K562 (cell line): Measurements from ENCODE around the gene ITSN1.

ENCODE experiments used
- ATF2 ChIP-seq: sonication (generic); formaldehyde crosslinking; IDR thresholded peaks from 2 replicates; pipeline ENCODE4 v1.8.1; 2022; ENCODE audit warnings: missing genetic modification reagents
- BCL6 ChIP-seq: fragments of 250-450 bp; sonication (Bioruptor Pico); IDR thresholded peaks from 2 replicates; pipeline ENCODE4 v1.4.0; 2020
- BCLAF1 ChIP-seq, 2 experiments: fragments of 450-650 bp in 1 of 2; IDR thresholded peaks; 2 replicates each; pipeline ENCODE4 v1.6.1; 2011 to 2017; ENCODE audit warnings: low read depth in 2 of 2, antibody characterized with exemption in 1 of 2, borderline replicate concordance in 1 of 2, low read length in 1 of 2, mild to moderate bottlenecking in 1 of 2, mixed read lengths in 1 of 2; ENCODE audit not compliant: control insufficient read depth in 1 of 2
- CTCF ChIP-seq, 3 experiments: IDR thresholded peaks in 2 of 3; conservative IDR thresholded peaks in 1 of 3; 2 replicates each; pipeline ENCODE4 v1.5.1; 2011 to 2012; ENCODE audit warnings: low read length in 3 of 3, mild to moderate bottlenecking in 3 of 3, control low read depth in 2 of 3, improper control_type of control experiment in 1 of 3, inconsistent platforms in 1 of 3, low read depth in 1 of 3, mixed read lengths in 1 of 3, moderate library complexity in 1 of 3; ENCODE audit not compliant: insufficient read depth in 2 of 3
- ETV6 ChIP-seq, 3 experiments: fragments of 150-350 bp in 1 of 3; sonication (generic) in 1 of 3; formaldehyde crosslinking in 1 of 3; IDR thresholded peaks; 2 replicates each; pipeline versions ENCODE4 v1.6.1 to v1.8.0; 2014 to 2022; ENCODE audit warnings: borderline replicate concordance in 2 of 3, low read depth in 2 of 3, antibody characterized with exemption in 1 of 3, low read length in 1 of 3, mild to moderate bottlenecking in 1 of 3, missing genetic modification reagents in 1 of 3
- EZH2 ChIP-seq: IDR thresholded peaks from 2 replicates; pipeline ENCODE4 v1.6.1; 2012; ENCODE audit warnings: low read depth, mild to moderate bottlenecking, inconsistent platforms, low read length, borderline replicate concordance
- FOXM1 ChIP-seq, 2 experiments: fragments of 450-650 bp in 1 of 2; sonication (generic) in 1 of 2; formaldehyde crosslinking in 1 of 2; IDR thresholded peaks; 2 replicates each; pipeline versions ENCODE4 v1.6.1 to v1.9.0; 2017 to 2022; ENCODE audit warnings: low read depth in 2 of 2, mild to moderate bottlenecking in 2 of 2, missing genetic modification reagents in 1 of 2, moderate library complexity in 1 of 2
- STAG1 ChIP-seq: sonication (generic); formaldehyde crosslinking; IDR thresholded peaks from 2 replicates; pipeline ENCODE4 v1.5.0; 2020; ENCODE audit warnings: missing genetic modification reagents, borderline replicate concordance
- TARDBP ChIP-seq: fragments of 450-650 bp; IDR thresholded peaks from 2 replicates; pipeline ENCODE4 v1.6.1; 2016
- ZNF253 ChIP-seq: fragments of 250-450 bp; sonication (Bioruptor Pico); conservative IDR thresholded peaks from 2 replicates; pipeline ENCODE4 v1.6.1; 2021; ENCODE audit warnings: mild to moderate bottlenecking
- ZNF764 ChIP-seq: fragments of 250-450 bp; sonication (Bioruptor Pico); IDR thresholded peaks from 2 replicates; pipeline ENCODE4 v1.4.0; 2020; ENCODE audit warnings: low read depth, mild to moderate bottlenecking, moderate library complexity

GRCh38 chr21:33892853-33893252, 250.6 kb downstream of the ITSN1 start:
- no peak for TF ChIP-seq ETV6 (IDR thresholded peaks at IDR 0.05; ENCODE audit: borderline replicate concordance in 1 of 2, low read depth in 2 of 2, low read length in 1 of 2)
- no peak for TF ChIP-seq ETV6 (CRISPR knock-in tag; IDR thresholded peaks at IDR 0.05; ENCODE audit: borderline replicate concordance)
- TF ChIP-seq FOXM1 (IDR thresholded peaks at IDR 0.05; ENCODE audit: low read depth): no peak
- TF ChIP-seq FOXM1 (CRISPR knock-in tag; IDR thresholded peaks at IDR 0.05; ENCODE audit: low read depth): no peak
- TF ChIP-seq TARDBP: no peak
- no peak for TF ChIP-seq ATF2 (CRISPR knock-in tag)
- TF ChIP-seq CTCF (IDR thresholded peaks at IDR 0.05 in 2 of 3, conservative IDR thresholded peaks at IDR 0.05 in 1 of 3; ENCODE audit: insufficient read depth in 2 of 3, low read depth in 1 of 3, low read length in 3 of 3): peak; percentile 52 to 58 (median 56)
- TF ChIP-seq ZNF253 (CRISPR knock-in tag): no peak
- no peak for TF ChIP-seq BCLAF1 (IDR thresholded peaks at IDR 0.05; ENCODE audit: borderline replicate concordance in 1 of 2, control insufficient read depth in 1 of 2, low read depth in 2 of 2, low read length in 1 of 2)
- TF ChIP-seq STAG1 (CRISPR knock-in tag): no peak; the same call in 1 of the 2 replicates
- TF ChIP-seq ZNF764 (CRISPR knock-in tag): no peak
- TF ChIP-seq EZH2: no peak
- no peak for TF ChIP-seq BCL6 (CRISPR knock-in tag)
